CD4-positive, alpha-beta T cell treated with Interleukin-12 subunit alpha and Interleukin-12 subunit beta, for 1 hour (primary cell): ENCODE measurements around the gene CCDC178.
A peak's percentile ranks its signal among the peaks of the same experiment; 100 is the strongest.
"Not testable (repeated sequence)": the region's sequence is repeated elsewhere in the genome, so short reads cannot be mapped to it uniquely, and the experiment has no call there.

Experiments
- DNase-seq: peaks from one replicate; pipeline ENCODE4 v3.0.0-alpha.2; 2020

Gene CCDC178

GRCh38 chr18:33355756-33356155 is 84.8 kb downstream of the CCDC178 start:
- DNase-seq: no peak

- no peak for DNase-seq
Measured at GRCh38 chr18:33355263-33355662, 85.3 kb downstream of the CCDC178 start.

DNA sequence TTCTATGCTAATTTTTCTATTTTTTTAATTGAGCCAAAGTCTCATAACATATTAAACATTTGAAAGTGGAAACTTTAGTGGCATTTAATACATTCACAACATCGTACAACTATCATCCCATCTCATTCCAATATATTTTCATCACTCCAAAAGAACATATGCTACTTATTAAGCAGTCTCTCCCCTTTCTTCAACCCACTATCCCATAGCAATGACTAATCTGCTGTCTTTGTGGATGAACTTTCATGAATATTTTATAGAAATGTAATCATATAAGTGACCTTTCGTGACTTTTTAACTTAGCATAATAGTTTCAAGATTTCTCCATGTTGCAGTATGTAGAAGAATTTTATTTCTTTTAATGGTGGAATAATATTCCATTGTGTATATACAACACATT is 90.3 kb downstream of the CCDC178 start:
- DNase-seq: no peak

DNA sequence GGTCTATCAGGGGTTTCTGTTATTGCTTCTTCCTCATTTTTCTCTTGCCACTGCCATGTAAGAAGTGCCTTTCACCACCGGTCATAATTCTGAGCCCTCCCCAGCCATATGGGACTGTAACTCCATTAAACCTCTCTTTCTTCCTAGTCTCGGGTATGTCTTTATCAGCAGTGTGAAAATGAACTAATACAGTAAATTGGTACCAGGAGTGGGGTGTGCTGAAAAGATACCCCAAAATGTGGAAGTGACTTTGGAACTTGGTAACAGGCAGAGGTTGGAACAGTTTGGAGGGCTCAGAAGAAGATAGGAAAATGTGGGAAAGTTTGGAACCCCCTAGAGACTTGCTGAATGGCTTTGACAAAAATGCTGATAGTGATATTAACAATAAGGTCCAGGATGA is 100.8 kb downstream of the CCDC178 start:
- DNase-seq: not testable (repeated sequence)

GRCh38 chr18:33334781-33335180 is 105.7 kb downstream of the CCDC178 start:
- no peak for DNase-seq

- no peak for DNase-seq
Measured at GRCh38 chr18:33330711-33331110, 109.8 kb downstream of the CCDC178 start.

DNA sequence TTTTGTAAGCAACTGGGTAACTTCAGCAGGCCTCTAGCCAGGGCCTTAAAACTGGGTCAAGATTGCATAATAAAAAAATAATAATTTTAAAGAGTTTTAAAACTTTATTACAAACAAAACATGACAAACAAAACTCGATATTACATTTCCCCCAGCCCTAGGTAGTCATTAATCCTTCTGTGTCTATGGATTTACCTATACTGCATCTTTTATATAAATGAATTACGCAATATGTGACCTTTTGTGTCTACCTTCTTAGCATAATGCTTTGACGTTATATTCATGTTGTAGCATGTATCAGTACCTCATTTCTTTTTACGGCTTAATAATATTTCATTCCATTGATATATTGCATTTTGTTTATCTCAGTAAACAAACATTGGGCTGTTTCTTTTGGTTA is 113.5 kb downstream of the CCDC178 start:
- no peak for DNase-seq

DNA sequence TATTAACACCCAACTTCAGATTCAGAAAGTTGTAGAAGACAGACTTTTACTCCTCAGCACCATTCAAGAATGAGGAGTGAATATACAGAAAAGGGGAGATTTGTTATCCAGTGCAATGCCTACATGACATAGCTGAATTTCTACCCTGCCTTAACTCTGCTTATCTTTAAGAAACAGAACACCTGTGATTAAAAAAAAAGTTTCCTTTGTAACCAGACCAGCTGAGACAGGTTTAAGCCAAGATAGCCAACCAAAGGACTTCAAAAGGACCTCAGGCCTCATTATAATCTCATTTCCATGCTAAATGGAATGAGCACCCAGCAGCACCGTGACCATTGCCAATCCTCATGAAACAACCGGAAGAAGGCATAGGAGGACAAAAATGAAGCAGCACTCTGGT is 122.9 kb downstream of the CCDC178 start:
- no peak for DNase-seq

DNA sequence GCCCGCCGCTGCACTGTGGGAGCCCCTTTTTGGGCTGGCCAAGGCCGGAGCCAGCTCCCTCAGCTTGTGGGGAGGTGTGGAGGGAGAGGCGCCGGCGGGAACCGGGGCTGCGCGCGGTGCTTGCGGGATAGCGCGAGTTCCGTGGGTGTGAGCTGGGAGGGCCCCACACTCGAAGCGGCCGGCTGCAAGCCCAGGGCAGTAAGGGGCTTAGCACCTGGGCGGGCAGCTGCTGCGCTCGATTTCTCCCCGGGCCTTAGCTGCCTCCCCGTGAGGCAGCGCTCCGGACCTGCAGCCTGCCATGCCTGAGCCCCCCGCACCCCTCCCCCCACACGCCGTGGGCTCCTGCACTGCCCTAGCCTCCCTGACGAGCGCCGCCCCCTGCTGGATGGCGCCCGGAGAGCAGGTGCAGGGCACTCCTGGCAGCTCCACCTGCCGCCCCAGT is 124.4 kb downstream of the CCDC178 start:
- no peak for DNase-seq

- DNase-seq: no peak
Measured at GRCh38 chr18:33307520-33307919, 133.0 kb downstream of the CCDC178 start.

- no peak for DNase-seq
Measured at GRCh38 chr18:33304277-33304676, 136.2 kb downstream of the CCDC178 start.

DNA sequence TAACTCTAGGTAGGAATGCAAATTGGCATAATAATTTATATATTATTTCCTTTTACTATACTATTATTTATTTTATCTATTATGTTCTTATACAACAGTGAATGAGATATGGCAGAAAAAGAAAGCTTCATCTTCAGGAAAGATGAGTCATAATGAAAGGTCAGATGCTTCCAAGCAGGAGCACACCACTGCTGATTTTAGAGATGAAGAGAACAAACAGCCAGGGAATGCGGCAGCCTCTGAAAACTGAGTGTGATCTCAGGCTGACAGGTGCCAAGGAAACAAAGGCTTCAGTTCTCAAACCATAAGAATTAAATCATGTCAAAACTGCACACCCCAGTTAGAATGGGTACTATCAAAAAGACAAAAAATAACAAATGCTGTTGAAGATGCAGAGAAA is 149.0 kb downstream of the CCDC178 start:
- DNase-seq: no peak

DNA sequence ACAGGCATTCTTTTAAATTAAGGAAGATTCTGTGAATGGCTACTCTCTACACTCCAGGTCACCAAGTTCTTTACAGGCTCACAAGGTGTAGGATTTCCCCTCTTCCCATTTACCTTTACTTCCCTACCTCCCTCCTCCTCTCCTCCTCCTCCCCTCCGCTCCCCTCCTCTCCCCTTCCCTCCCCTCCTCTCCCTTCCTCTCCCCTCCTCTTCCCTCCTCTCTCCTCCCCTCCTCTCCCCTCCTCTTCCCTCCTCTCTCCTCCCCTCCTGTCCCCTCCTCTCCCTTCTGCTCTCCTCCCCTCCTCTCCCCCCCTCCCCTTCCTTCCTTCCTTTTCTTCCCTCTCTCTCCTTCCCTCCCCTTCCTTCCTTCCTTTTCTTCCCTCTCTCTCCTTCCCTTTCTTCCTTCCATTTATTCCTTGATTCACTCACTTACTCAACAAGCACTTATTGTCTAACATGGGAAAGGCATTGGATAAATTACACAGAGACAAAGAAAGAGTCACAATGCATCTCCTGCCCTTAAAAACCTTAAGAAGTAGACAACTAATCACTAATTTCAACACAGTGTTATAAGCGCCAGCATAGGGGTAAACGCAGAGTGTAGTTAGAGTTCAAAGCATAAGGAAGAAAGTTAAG is 152.3 kb downstream of the CCDC178 start:
- DNase-seq: no peak

DNA sequence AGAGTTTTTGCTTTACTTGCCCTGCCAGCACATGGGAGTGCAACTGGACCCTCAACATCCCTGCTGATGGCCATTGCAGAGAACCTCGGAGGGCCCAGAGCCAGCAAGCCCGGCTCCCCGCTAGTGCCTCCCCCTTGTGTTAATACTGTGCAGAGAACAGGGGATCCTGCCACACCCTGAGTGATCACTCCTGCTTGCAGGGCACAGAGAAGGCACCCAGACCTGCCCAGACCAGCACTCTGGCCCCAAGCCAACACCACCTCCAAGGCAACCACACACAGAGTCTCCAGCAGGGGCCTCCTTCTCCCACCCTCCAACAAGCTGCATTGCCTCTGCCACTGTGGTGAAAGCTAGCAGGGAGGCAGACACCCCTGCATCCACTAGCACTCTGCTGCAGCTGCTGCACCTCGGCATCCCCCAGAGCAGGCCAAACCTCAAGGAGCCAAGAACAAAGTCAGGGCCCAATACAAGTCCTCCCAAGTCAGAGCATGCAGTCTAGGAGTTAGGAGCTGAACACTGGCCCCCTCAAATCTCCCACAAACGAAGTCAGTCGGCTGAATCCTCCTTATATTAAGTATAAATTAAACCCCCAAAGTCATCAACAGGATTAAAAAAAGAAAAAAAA is 157.7 kb downstream of the CCDC178 start:
- no peak for DNase-seq

DNA sequence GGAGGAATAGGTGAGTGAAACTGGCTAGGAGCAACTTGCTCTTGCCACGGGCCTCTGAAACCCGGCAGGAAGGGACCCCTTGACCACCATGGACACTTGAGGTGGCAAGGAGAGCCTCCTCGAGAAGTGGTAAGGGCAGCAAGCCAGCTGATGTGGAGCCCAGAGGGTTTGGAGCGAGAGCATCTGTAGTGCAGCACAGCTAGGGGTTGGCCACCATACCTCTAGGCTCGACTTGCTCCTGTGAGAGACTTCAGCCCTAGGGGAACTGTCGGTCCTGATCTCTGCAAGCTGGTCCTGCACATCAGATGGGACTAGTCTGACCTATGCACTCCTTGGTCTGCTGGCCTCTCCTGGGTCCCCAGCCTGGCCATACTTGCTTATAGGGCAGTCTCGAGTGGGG is 158.4 kb downstream of the CCDC178 start:
- no peak for DNase-seq

- DNase-seq: no peak
Measured at GRCh38 chr18:33277431-33277830, 163.1 kb downstream of the CCDC178 start.

DNA sequence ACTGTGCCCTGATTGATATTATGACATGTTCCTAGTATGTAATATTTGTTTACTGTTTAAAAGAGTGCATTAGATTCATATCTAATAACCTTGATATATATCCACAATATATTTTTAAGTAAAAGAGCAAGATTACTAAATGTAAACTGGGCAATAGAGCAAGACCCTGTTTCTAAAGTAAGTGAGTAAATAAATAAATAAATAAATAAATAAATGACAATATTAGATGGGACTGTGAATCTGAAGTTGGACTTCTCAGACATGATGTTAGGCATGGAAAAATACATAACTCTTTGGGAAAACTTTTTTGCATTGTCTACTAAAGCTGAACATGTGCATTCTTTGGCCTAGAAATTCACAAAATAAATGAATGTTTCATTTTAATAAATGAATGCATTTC is 164.7 kb downstream of the CCDC178 start:
- DNase-seq: no peak

- no peak for DNase-seq
Measured at GRCh38 chr18:33270297-33270696, 170.2 kb downstream of the CCDC178 start.

GRCh38 chr18:33269223-33269622 is 171.3 kb downstream of the CCDC178 start:
- no peak for DNase-seq

DNA sequence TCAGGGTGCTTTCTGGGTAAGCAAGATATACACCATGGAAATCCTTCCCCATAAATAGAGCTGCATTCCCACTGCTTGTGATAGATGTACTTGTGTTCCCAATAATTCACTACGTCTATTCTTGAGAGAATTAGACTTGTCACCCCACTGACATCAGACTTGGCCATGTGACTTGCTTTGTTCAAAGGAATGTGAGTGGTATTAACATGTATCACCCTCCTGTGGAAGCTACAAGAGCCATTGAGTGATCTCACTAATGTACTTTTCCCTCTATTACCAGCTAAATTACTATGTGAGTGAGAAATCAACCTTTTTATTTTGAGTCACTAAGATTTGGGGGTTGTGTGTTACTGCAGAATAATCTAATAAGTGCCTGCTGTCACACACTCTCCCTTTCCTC is 176.0 kb downstream of the CCDC178 start:
- DNase-seq: no peak

GRCh38 chr18:33239298-33239697 is 201.2 kb downstream of the CCDC178 start:
- no peak for DNase-seq

DNA sequence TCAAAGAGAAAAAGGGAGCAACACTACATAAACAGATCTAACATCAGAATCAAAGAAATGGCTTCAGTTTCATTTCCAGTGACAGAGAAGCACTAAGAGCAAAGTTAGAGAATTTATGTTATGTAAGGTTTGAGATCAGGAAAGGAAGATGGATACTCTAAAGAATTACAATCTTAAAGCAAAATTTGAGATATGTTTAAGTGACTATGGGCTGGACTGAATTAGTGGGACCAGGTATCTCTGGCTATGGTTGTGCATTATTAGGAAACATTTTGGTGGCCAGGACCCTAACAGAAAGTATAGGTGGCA is 208.2 kb downstream of the CCDC178 start:
- DNase-seq: no peak

DNA sequence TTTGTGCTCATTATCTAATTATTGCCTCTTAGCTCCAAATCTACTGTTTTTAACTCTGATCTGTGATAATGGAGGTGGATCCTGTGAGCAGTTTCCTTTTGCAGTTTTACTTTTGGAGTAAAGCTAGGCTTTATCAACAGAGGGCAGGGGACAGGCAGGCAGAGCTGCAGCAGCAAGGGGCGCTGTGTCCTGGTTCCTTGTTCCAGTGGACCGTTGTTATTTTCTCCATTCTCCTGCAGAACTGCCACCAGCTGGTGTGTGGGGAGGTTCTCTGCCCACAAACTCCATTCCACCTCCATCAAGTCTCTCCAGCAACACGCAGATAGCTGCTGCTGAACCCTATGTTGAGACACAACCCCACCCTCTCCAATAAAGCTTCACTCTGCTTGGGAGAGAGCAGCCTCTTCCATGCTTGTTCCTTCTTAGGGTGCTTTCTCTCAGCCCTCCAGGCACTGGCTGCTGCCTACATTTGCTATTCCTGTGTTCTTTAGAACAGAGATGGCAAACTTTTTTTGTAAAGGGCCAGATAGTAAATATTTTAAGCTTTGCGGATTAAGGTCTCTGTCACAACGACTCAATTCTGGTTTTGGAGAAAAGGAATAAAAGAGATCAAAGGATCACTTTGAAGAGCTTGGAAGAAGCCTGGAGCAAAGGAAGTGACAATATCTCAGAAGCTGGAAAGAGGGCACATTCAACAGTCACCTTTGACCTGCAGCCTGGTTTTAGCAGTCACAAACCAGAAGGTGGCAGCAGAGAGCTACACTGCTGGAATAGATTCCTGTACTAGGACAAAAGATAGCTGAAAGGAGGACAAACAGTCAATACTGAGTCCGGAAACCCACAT is 208.8 kb downstream of the CCDC178 start:
- peak; percentile 28 for DNase-seq

DNA sequence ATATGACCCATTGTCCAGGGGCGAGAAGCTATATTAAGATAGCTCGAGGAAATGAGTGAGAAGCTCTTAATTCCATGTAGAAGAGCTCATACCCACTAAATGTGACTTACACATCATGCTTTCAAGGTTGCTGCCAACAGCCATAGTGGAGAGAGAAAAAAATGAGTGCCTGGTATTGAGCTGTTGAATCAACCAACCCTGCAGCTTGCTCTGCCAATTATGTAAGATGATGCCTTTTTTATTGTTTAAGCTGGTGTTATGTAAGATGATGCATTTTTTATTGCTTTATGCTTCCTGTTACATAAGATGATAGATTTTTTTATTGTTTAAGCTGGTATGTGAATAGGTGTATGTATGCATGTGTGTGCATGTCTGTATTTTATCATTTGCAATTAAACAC is 228.2 kb downstream of the CCDC178 start:
- no peak for DNase-seq
